ENCODE data around the gene NOD2.

DNA sequence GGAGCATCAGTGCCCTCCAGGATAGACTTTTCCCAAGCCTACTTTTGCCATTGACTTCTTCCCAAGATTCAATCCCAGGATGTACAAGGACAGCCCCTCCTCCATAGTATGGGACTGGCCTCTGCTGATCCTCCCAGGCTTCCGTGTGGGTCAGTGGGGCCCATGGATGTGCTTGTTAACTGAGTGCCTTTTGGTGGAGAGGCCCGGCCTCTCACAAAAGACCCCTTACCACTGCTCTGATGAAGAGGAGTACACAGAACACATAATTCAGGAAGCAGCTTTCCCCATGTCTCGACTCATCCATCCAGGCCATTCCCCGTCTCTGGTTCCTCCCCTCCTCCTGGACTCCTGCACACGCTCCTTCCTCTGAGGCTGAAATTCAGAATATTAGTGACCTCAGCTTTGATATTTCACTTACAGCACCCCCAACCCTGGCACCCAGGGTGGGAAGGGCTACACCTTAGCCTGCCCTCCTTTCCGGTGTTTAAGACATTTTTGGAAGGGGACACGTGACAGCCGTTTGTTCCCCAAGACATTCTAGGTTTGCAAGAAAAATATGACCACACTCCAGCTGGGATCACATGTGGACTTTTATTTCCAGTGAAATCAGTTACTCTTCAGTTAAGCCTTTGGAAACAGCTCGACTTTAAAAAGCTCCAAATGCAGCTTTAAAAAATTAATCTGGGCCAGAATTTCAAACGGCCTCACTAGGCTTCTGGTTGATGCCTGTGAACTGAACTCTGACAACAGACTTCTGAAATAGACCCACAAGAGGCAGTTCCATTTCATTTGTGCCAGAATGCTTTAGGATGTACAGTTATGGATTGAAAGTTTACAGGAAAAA is 38.8 kb downstream of the NOD2 start:
- TF ChIP-seq GATA2 (IDR thresholded peaks at IDR 0.05; ENCODE audit: low read depth, low read length) (no peak), GATA3 (IDR thresholded peaks at IDR 0.05; ENCODE audit: low read depth, low read length) (no peak)

Data from SH-SY5Y (cell line).